OCI-LY1 (cell line): ENCODE measurements around the gene PI16.

Source experiments
- H2AFZ ChIP-seq: fragments of 200-600 bp; sonication (generic), shearing (Covaris generic); 2 replicates; pipeline ENCODE4 v1.6.0; 2014; ENCODE audit warnings: antibody characterized with exemption, mild to moderate bottlenecking, low read length
- H3F3A ChIP-seq: fragments of 200-600 bp; sonication (generic), shearing (Covaris generic); 2 replicates; pipeline ENCODE4 v1.6.0; 2014; ENCODE audit warnings: mild to moderate bottlenecking, antibody characterized with exemption, low read length, moderate library complexity; ENCODE audit not compliant: insufficient read depth
- H3K27ac ChIP-seq: fragments of 200-600 bp; sonication (generic); 2 replicates; pipeline ENCODE4 v1.5.1; 2014; ENCODE audit warnings: low read length, mixed run types, mild to moderate bottlenecking, low read depth; ENCODE audit not compliant: poor library complexity, severe bottlenecking
- H3K27me3 ChIP-seq: fragments of 200-600 bp; sonication (generic); 2 replicates; pipeline ENCODE4 v1.6.0; 2014; ENCODE audit warnings: antibody characterized with exemption, mild to moderate bottlenecking, low read length, moderate library complexity; ENCODE audit not compliant: insufficient read depth
- H3K36me3 ChIP-seq: fragments of 200-600 bp; sonication (generic); 2 replicates; pipeline ENCODE4 v1.6.1; 2014; ENCODE audit warnings: mild to moderate bottlenecking, antibody characterized with exemption, low read length, moderate library complexity, mixed read lengths; ENCODE audit not compliant: insufficient read depth
- H3K4me1 ChIP-seq: fragments of 200-600 bp; sonication (generic); 2 replicates; pipeline ENCODE4 v1.5.1; 2014; ENCODE audit warnings: mild to moderate bottlenecking, low read length, moderate library complexity; ENCODE audit not compliant: insufficient read depth, severe bottlenecking
- H3K4me2 ChIP-seq: fragments of 200-600 bp; sonication (generic), shearing (Covaris generic); 2 replicates; pipeline ENCODE4 v1.6.1; 2014; ENCODE audit warnings: low read length
- H3K4me3 ChIP-seq: fragments of 200-600 bp; sonication (generic); 2 replicates; pipeline ENCODE4 v1.5.1; 2014; ENCODE audit warnings: low read length, low read depth, mild to moderate bottlenecking, mixed read lengths; ENCODE audit not compliant: poor library complexity, severe bottlenecking
- H3K79me2 ChIP-seq: fragments of 200-600 bp; shearing (Covaris generic); 2 replicates; pipeline ENCODE4 v1.6.1; 2016; ENCODE audit warnings: mixed run types, low read length, mixed read lengths; ENCODE audit not compliant: insufficient read depth
- H3K9ac ChIP-seq: fragments of 200-600 bp; sonication (generic), shearing (Covaris generic); 2 replicates; pipeline ENCODE4 v1.6.1; 2014; ENCODE audit warnings: mild to moderate bottlenecking, low read length, mixed read lengths
- H3K9me2 ChIP-seq: fragments of 200-600 bp; sonication (generic), shearing (Covaris generic); 2 replicates; pipeline ENCODE4 v1.6.1; 2014; ENCODE audit warnings: low read depth, mild to moderate bottlenecking, low read length, mixed read lengths
- H3K9me3 ChIP-seq: fragments of 200-600 bp; shearing (Covaris generic); 2 replicates; pipeline ENCODE4 v1.6.1; 2014; ENCODE audit warnings: low read length, mixed read lengths
- H4K20me1 ChIP-seq: fragments of 200-600 bp; sonication (generic), shearing (Covaris generic); 2 replicates; pipeline ENCODE4 v1.6.0; 2016; ENCODE audit warnings: mild to moderate bottlenecking, low read length; ENCODE audit not compliant: insufficient read depth
- EZH2 ChIP-seq: fragments of 200-600 bp; sonication (generic), shearing (Covaris generic); IDR thresholded peaks from 2 replicates; pipeline ENCODE4 v1.8.0; 2017; ENCODE audit warnings: borderline replicate concordance, mixed run types, mild to moderate bottlenecking, antibody characterized with exemption, low read length, moderate library complexity, mixed read lengths
- TF ChIP-seq, protein P1 (sequence below): fragments of 200-600 bp; sonication (generic), shearing (Covaris generic); IDR thresholded peaks from 2 replicates; pipeline ENCODE4 v1.5.1; 2017; ENCODE audit warnings: mild to moderate bottlenecking, antibody characterized with exemption, low read length, moderate library complexity, mixed read lengths

The PI16 gene

GRCh38 chr6:37011656-37012378, 57.3 kb downstream of the PI16 start:
- Histone ChIP-seq H4K20me1 (no peaks in the 10 kb centered on the region), H3K36me3 (no peaks in the 10 kb centered on the region), H3K27ac (no peak overlapping the region), H3K4me2 (no peak overlapping the region), H3K9me2 (no peaks in the 10 kb centered on the region), H3K9ac (no peak overlapping the region), H3K27me3 (no peaks in the 10 kb centered on the region), H2AFZ (no peak overlapping the region), H3K79me2 (no peaks in the 10 kb centered on the region), H3K9me3 (no peaks in the 10 kb centered on the region), H3K4me3 (no peak overlapping the region), H3K4me1 (peaks cover 12% of the 10 kb centered on the region), H3F3A (no peaks in the 10 kb centered on the region)
- TF ChIP-seq, protein P1, sequence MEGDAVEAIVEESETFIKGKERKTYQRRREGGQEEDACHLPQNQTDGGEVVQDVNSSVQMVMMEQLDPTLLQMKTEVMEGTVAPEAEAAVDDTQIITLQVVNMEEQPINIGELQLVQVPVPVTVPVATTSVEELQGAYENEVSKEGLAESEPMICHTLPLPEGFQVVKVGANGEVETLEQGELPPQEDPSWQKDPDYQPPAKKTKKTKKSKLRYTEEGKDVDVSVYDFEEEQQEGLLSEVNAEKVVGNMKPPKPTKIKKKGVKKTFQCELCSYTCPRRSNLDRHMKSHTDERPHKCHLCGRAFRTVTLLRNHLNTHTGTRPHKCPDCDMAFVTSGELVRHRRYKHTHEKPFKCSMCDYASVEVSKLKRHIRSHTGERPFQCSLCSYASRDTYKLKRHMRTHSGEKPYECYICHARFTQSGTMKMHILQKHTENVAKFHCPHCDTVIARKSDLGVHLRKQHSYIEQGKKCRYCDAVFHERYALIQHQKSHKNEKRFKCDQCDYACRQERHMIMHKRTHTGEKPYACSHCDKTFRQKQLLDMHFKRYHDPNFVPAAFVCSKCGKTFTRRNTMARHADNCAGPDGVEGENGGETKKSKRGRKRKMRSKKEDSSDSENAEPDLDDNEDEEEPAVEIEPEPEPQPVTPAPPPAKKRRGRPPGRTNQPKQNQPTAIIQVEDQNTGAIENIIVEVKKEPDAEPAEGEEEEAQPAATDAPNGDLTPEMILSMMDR, result no peak
- TF ChIP-seq EZH2, result no peak

- Histone ChIP-seq H3K4me2 (no peak overlapping the region), H3K4me1 (peaks cover 8% of the 10 kb centered on the region), H4K20me1 (no peaks in the 10 kb centered on the region), H3K9ac (no peak overlapping the region), H3K79me2 (no peaks in the 10 kb centered on the region), H3K4me3 (no peak overlapping the region), H3K36me3 (no peaks in the 10 kb centered on the region), H3K27me3 (no peaks in the 10 kb centered on the region), H3K9me3 (no peaks in the 10 kb centered on the region), H3F3A (no peaks in the 10 kb centered on the region), H3K27ac (no peak overlapping the region), H2AFZ (no peak overlapping the region), H3K9me2 (no peaks in the 10 kb centered on the region)
- no peak for TF ChIP-seq EZH2
- TF ChIP-seq, protein P1, result no peak
Measured at GRCh38 chr6:37013516-37014491, 59.3 kb downstream of the PI16 start.
